Mesenchymal stem cell (in vitro differentiated cells and primary cell): ENCODE data around the gene TSHZ1.
A peak's percentile ranks its signal among the peaks of the same experiment; 100 is the strongest.

Experiments used
- DNase-seq: peaks from one replicate; pipeline ENCODE4 v3.0.0-alpha.2; 2013
- H2AFZ ChIP-seq: one replicate; pipeline ENCODE4 v1.6.1; 2013; ENCODE audit warnings: low read depth, mild to moderate bottlenecking, control low read depth, inconsistent platforms, low read length, moderate library complexity
- H2AK5ac ChIP-seq: 2 replicates; pipeline ENCODE4 v1.6.1; 2013; ENCODE audit warnings: low read length, moderate library complexity, mild to moderate bottlenecking, inconsistent platforms; ENCODE audit not compliant: severe bottlenecking
- H2BK120ac ChIP-seq: one replicate; pipeline ENCODE4 v1.6.1; 2013; ENCODE audit warnings: low read depth, mild to moderate bottlenecking, inconsistent platforms, low read length, moderate library complexity
- H2BK12ac ChIP-seq, 2 experiments: one replicate each; pipeline ENCODE4 v1.6.1; 2013; ENCODE audit warnings: inconsistent platforms in 2 of 2, low read length in 2 of 2, mild to moderate bottlenecking in 2 of 2, moderate library complexity in 2 of 2, control low read depth in 1 of 2
- H2BK15ac ChIP-seq: one replicate; pipeline ENCODE4 v1.6.1; 2013; ENCODE audit warnings: mild to moderate bottlenecking, low read depth, inconsistent platforms; ENCODE audit not compliant: poor library complexity, severe bottlenecking
- H2BK5ac ChIP-seq: 2 replicates; pipeline ENCODE4 v1.6.1; 2013; ENCODE audit warnings: low read depth, mild to moderate bottlenecking, low read length, control low read depth, inconsistent platforms; ENCODE audit not compliant: poor library complexity, severe bottlenecking
- H3K14ac ChIP-seq, 2 experiments: one replicate each; pipeline ENCODE4 v1.6.1; 2013; ENCODE audit warnings: inconsistent platforms in 2 of 2, low read length in 2 of 2, control low read depth in 1 of 2, mild to moderate bottlenecking in 1 of 2, moderate library complexity in 1 of 2
- H3K18ac ChIP-seq, 2 experiments: one replicate each; pipeline ENCODE4 v1.6.1; 2013; ENCODE audit warnings: inconsistent platforms in 2 of 2, low read length in 2 of 2, control low read depth in 1 of 2, low read depth in 1 of 2, mild to moderate bottlenecking in 1 of 2
- H3K23ac ChIP-seq, 2 experiments: one replicate each; pipeline ENCODE4 v1.6.1; 2013; ENCODE audit warnings: inconsistent platforms in 2 of 2, low read length in 2 of 2, mild to moderate bottlenecking in 2 of 2, moderate library complexity in 2 of 2, control low read depth in 1 of 2
- H3K27ac ChIP-seq: 2 replicates; pipeline ENCODE4 v1.5.1; 2013; ENCODE audit warnings: mild to moderate bottlenecking, moderate library complexity, low read length, control low read depth, inconsistent platforms; ENCODE audit not compliant: poor library complexity, severe bottlenecking
- H3K27me3 ChIP-seq, 2 experiments: 2 replicates each; pipeline versions ENCODE4 v1.6.1 to v1.7.0; 2013; ENCODE audit warnings: low read length in 2 of 2, mild to moderate bottlenecking in 2 of 2, moderate library complexity in 2 of 2, control low read depth in 1 of 2, inconsistent platforms in 1 of 2; ENCODE audit not compliant: control insufficient read depth in 1 of 2, insufficient read depth in 1 of 2
- H3K36me3 ChIP-seq, 2 experiments: 2 replicates each; pipeline versions ENCODE4 v1.6.1 to v1.7.0; 2013; ENCODE audit warnings: low read length in 2 of 2, control low read depth in 1 of 2, inconsistent platforms in 1 of 2, low read depth in 1 of 2, mild to moderate bottlenecking in 1 of 2; ENCODE audit not compliant: insufficient read depth in 2 of 2, control insufficient read depth in 1 of 2
- H3K4ac ChIP-seq, 2 experiments: one replicate each; pipeline ENCODE4 v1.6.1; 2013; ENCODE audit warnings: inconsistent platforms in 2 of 2, low read length in 2 of 2, mild to moderate bottlenecking in 2 of 2, moderate library complexity in 2 of 2, control low read depth in 1 of 2, low read depth in 1 of 2
- H3K4me1 ChIP-seq: 2 replicates; pipeline ENCODE4 v1.6.1; 2013; ENCODE audit warnings: low read depth, low read length, control low read depth; ENCODE audit not compliant: control insufficient read depth, insufficient read depth
- H3K4me2 ChIP-seq: 2 replicates; pipeline ENCODE4 v1.6.1; 2013; ENCODE audit warnings: low read length, mild to moderate bottlenecking, inconsistent platforms; ENCODE audit not compliant: poor library complexity, severe bottlenecking
- H3K4me3 ChIP-seq, 2 experiments: 2 replicates each; pipeline versions ENCODE4 v1.5.1 to v1.7.0; 2013; ENCODE audit warnings: low read length in 2 of 2, mild to moderate bottlenecking in 2 of 2, control low read depth in 1 of 2, low read depth in 1 of 2; ENCODE audit not compliant: insufficient read depth in 1 of 2
- H3K79me1 ChIP-seq: replicated peaks from 2 replicates; pipeline ENCODE4 v1.6.1; 2013; ENCODE audit warnings: mild to moderate bottlenecking, control low read depth, low read length, inconsistent platforms; ENCODE audit not compliant: poor library complexity, severe bottlenecking
- H3K9ac ChIP-seq: 2 replicates; pipeline ENCODE4 v1.7.0; 2013; ENCODE audit warnings: mild to moderate bottlenecking, low read length, moderate library complexity
- H3K9me3 ChIP-seq: 2 replicates; pipeline ENCODE4 v1.7.0; 2013; ENCODE audit warnings: mild to moderate bottlenecking, low read length; ENCODE audit not compliant: control insufficient read depth
- H4K8ac ChIP-seq: one replicate; pipeline ENCODE4 v1.6.1; 2013; ENCODE audit warnings: inconsistent platforms, mild to moderate bottlenecking, low read length, moderate library complexity
- H4K91ac ChIP-seq: one replicate; pipeline ENCODE4 v1.6.1; 2013; ENCODE audit warnings: mild to moderate bottlenecking, low read length, inconsistent platforms
- WGBS: methylation state at CpG from one replicate; pipeline ENCODE4 v1.1.7; 2013; ENCODE audit warnings: mixed read lengths; 5-methylcytosine and 5-hydroxymethylcytosine counted together

Gene TSHZ1

GRCh38 chr18:75251466-75251865 is 40.9 kb downstream of the TSHZ1 start:
- Histone ChIP-seq H2AFZ (no peak overlapping the region), H2AK5ac (no peak overlapping the region), H2BK12ac (no peak overlapping the region), H3K4me2 (no peak overlapping the region), H3K4ac (no peak overlapping the region), H3K36me3 (no peaks in the 10 kb centered on the region), H3K18ac (no peak overlapping the region), H3K4me1 (peaks cover 10% of the 10 kb centered on the region), H2BK15ac (no peak overlapping the region), H3K27me3 (no peaks in the 10 kb centered on the region), H3K9me3 (no peaks in the 10 kb centered on the region), H2BK5ac (no peak overlapping the region), H3K14ac (no peak overlapping the region), H3K79me1 (peaks cover 22% of the 10 kb centered on the region), H3K4me3 (no peak overlapping the region), H3K27ac (no peak overlapping the region), H3K9ac (peak overlapping the region; percentile 85), H4K8ac (no peak overlapping the region), H4K91ac (no peak overlapping the region), H3K23ac (no peak overlapping the region), H2BK120ac (no peak overlapping the region)
- WGBS = 89% methylated on average over 3 of the region's 5 CpGs
- DNase-seq = no peak

GRCh38 chr18:75252136-75252535 is 41.5 kb downstream of the TSHZ1 start:
- Histone ChIP-seq H3K36me3 (no peaks in the 10 kb centered on the region), H3K4ac (no peak overlapping the region), H4K8ac (no peak overlapping the region), H3K4me2 (no peak overlapping the region), H3K14ac (no peak overlapping the region), H2AFZ (no peak overlapping the region), H3K4me1 (peaks cover 8% of the 10 kb centered on the region), H2BK120ac (no peak overlapping the region), H3K79me1 (peaks cover 20% of the 10 kb centered on the region), H2BK12ac (no peak overlapping the region), H4K91ac (no peak overlapping the region), H3K27ac (no peak overlapping the region), H3K23ac (no peak overlapping the region), H2AK5ac (no peak overlapping the region), H2BK15ac (no peak overlapping the region), H3K9ac (peak overlapping the region; percentile 85), H3K4me3 (no peak overlapping the region), H3K9me3 (no peaks in the 10 kb centered on the region), H3K27me3 (no peaks in the 10 kb centered on the region), H2BK5ac (no peak overlapping the region), H3K18ac (no peak overlapping the region)
- WGBS = 80% methylated on average over 2 of the region's 2 CpGs
- DNase-seq = no peak

DNA sequence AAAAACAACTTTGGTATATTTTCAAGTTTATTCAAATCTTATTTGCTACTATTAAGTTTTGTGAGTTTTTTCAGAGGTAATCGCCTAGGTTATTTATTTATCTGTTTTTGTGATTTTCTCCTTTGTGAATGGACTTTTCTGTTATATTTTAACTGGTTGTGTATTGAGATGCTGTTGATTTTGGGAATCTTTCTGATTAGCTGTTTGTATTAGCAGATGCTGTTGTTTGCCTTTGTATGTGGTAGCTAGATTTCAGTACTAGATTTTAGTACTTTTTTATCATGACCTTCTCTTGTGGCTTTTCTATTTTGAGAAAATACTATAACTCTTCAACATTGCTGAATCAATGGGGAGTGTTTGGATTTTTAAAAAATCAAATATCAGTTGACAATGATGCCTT is 42.4 kb downstream of the TSHZ1 start:
- Histone ChIP-seq H3K9ac (peak overlapping the region; percentile 85), H3K27ac (no peak overlapping the region), H3K4me2 (no peak overlapping the region), H3K4ac (no peak overlapping the region), H4K8ac (no peak overlapping the region), H2BK5ac (no peak overlapping the region), H3K4me1 (peaks cover 8% of the 10 kb centered on the region), H2AK5ac (no peak overlapping the region), H3K9me3 (no peaks in the 10 kb centered on the region), H2AFZ (no peak overlapping the region), H3K36me3 (no peaks in the 10 kb centered on the region), H3K4me3 (peak overlapping the region in 1 of 2 experiments; percentile 59), H3K79me1 (peaks cover 20% of the 10 kb centered on the region), H2BK120ac (no peak overlapping the region), H3K14ac (no peak overlapping the region), H4K91ac (no peak overlapping the region), H2BK15ac (no peak overlapping the region), H2BK12ac (no peak overlapping the region), H3K23ac (no peak overlapping the region), H3K27me3 (no peaks in the 10 kb centered on the region), H3K18ac (no peak overlapping the region)
- no peak for DNase-seq
- WGBS = 100% methylated on average over 1 of the region's 1 CpG

DNA sequence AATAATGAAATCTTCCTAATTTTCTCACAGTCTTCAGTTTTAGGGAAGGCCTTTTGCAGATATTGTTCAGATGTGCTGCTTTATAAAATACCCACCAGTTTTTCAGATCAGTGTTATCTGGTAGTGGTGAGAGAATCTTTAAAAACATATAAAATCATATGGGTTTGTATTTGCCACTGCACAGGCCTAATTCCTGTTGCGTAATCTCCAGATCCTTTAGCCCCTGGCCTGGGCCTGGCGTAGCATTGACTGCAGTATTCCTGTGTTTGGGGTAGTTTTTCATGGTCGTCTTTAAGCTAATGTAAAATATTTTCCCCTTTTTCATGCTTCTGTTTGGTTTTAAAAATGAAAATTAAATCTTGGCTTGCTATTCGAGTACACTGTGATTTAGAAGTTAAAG is 43.2 kb downstream of the TSHZ1 start:
- Histone ChIP-seq H3K4me1 (peaks cover 6% of the 10 kb centered on the region), H4K8ac (no peak overlapping the region), H3K9ac (peak overlapping the region; percentile 85), H3K4ac (no peak overlapping the region), H2BK15ac (no peak overlapping the region), H3K4me2 (no peak overlapping the region), H2AK5ac (no peak overlapping the region), H3K18ac (no peak overlapping the region), H3K36me3 (no peaks in the 10 kb centered on the region), H3K79me1 (peaks cover 18% of the 10 kb centered on the region), H2BK5ac (no peak overlapping the region), H3K14ac (no peak overlapping the region), H4K91ac (no peak overlapping the region), H3K27me3 (no peaks in the 10 kb centered on the region), H2BK120ac (no peak overlapping the region), H2BK12ac (no peak overlapping the region), H3K9me3 (no peaks in the 10 kb centered on the region), H2AFZ (no peak overlapping the region), H3K23ac (no peak overlapping the region), H3K27ac (no peak overlapping the region), H3K4me3 (peak overlapping the region in 1 of 2 experiments; percentile 59)
- WGBS = 83% methylated on average over 4 of the region's 4 CpGs
- DNase-seq = peak; percentile 26
